HCT116 (cell line): ENCODE data around the gene BCL2L15. TPM values are rescaled to one million over a fixed set of nuclear protein-coding genes. Genes with fewer than 3 reads are reported as not detected.

ENCODE experiments used
- ATAC-seq: fragments of 200-7000 bp; cut with Tn5 transposase; 2 replicates; pipeline ENCODE4 v1.9.1; 2020; ENCODE audit warnings: mild to moderate bottlenecking, moderate library complexity
- BruUV-seq: library from RNA; stranded (reverse); fragments of 400-500 nt; replicated peaks from 2 replicates; lab custom pipeline; 2021; lab: Mats Ljungman, UMichigan
- CTCF ChIA-PET: fragments of 300-600 bp; sonication (Branson Sonifier 250); formaldehyde crosslinking; loops from one replicate; lab custom pipeline; 2021; ENCODE audit warnings: antibody characterized with exemption; lab: Charles Lee
- POLR2A ChIA-PET: fragments of 300-600, 350-600 bp; sonication (Branson Sonifier 250); formaldehyde crosslinking; loops from one replicate; lab custom pipeline; 2021; ENCODE audit warnings: antibody characterized with exemption; lab: Charles Lee
- RAD21 ChIA-PET, 2 experiments: fragments of 300-600 bp; sonication (Branson Sonifier 250); formaldehyde crosslinking; loops; one replicate each; lab custom pipeline; 2023; ENCODE audit warnings: low total read pairs in 2 of 2; ENCODE audit not compliant: uncharacterized antibody in 2 of 2, unreplicated experiment in 2 of 2, low non-redundant PET in 1 of 2; lab: Charles Lee
- DNase-seq: peaks from one replicate; pipeline ENCODE4 v3.0.0-alpha.2; 2010; ENCODE audit warnings: low read depth, low spot score
- H2AFZ ChIP-seq: fragments of 200-600 bp; shearing (Covaris generic), sonication (generic); 2 replicates; pipeline ENCODE4 v1.6.1; 2017; ENCODE audit warnings: low read depth, mixed run types, mixed read lengths, antibody characterized with exemption, low read length; ENCODE audit not compliant: poor library complexity, severe bottlenecking
- H3K27ac ChIP-seq: 2 replicates; pipeline ENCODE4 v1.5.1; 2012; ENCODE audit warnings: low read depth, low read length
- H3K27me3 ChIP-seq: fragments of 200-600 bp; sonication (generic); 2 replicates; pipeline ENCODE4 v1.6.1; 2016; ENCODE audit warnings: mixed run types, low read length, mixed read lengths; ENCODE audit not compliant: insufficient read depth
- H3K36me3 ChIP-seq, 2 experiments: fragments of 200-500 bp in 1 of 2; fragments of 200-600 bp in 1 of 2; sonication (Bioruptor generic) in 1 of 2; sonication (generic) in 1 of 2; 2 replicates each; pipeline versions ENCODE4 v1.5.1 to v1.6.1; 2014 to 2016; ENCODE audit warnings: low read length in 2 of 2, inconsistent platforms in 1 of 2, mixed read lengths in 1 of 2, mixed run types in 1 of 2; ENCODE audit not compliant: insufficient read depth in 2 of 2, control insufficient read depth in 1 of 2
- H3K4me1 ChIP-seq, 2 experiments: fragments of 200-600 bp in 1 of 2; sonication (generic) in 1 of 2; 2 replicates each; pipeline versions ENCODE4 v1.5.1 to v1.6.1; 2012 to 2017; ENCODE audit warnings: low read length in 2 of 2, inconsistent platforms in 1 of 2, mild to moderate bottlenecking in 1 of 2, mixed read lengths in 1 of 2, mixed run types in 1 of 2, moderate library complexity in 1 of 2; ENCODE audit not compliant: insufficient read depth in 2 of 2, control insufficient read depth in 1 of 2
- H3K4me2 ChIP-seq: fragments of 200-600 bp; sonication (generic); 2 replicates; pipeline ENCODE4 v1.6.1; 2017; ENCODE audit warnings: mixed run types, low read length, mixed read lengths
- H3K4me3 ChIP-seq, 2 experiments: fragments of 200-600 bp in 1 of 2; sonication (generic) in 1 of 2; replicated peaks in 1 of 2; 2 replicates each; pipeline ENCODE4 v1.5.1; 2011 to 2016; ENCODE audit warnings: low read length in 2 of 2, control low read depth in 1 of 2, low read depth in 1 of 2, mild to moderate bottlenecking in 1 of 2, mixed read lengths in 1 of 2, mixed run types in 1 of 2
- H3K79me2 ChIP-seq: fragments of 200-600 bp; sonication (generic); 2 replicates; pipeline ENCODE4 v1.6.1; 2017; ENCODE audit warnings: mild to moderate bottlenecking, mixed run types, low read length, moderate library complexity, mixed read lengths; ENCODE audit not compliant: insufficient read depth
- H3K9ac ChIP-seq: fragments of 200-600 bp; sonication (generic); 2 replicates; pipeline ENCODE4 v1.6.1; 2016; ENCODE audit warnings: low read length, mixed read lengths
- H3K9me2 ChIP-seq: fragments of 200-600 bp; sonication (generic), shearing (Covaris generic); 2 replicates; pipeline ENCODE4 v1.6.1; 2017; ENCODE audit warnings: mixed run types, mild to moderate bottlenecking, moderate library complexity; ENCODE audit not compliant: insufficient read depth
- H3K9me3 ChIP-seq, 2 experiments: fragments of 200-500 bp in 1 of 2; fragments of 200-600 bp in 1 of 2; sonication (Bioruptor generic) in 1 of 2; sonication (generic) in 1 of 2; 2 replicates each; pipeline ENCODE4 v1.6.1; 2014 to 2017; ENCODE audit warnings: low read length in 2 of 2, mixed read lengths in 2 of 2, inconsistent platforms in 1 of 2, low read depth in 1 of 2, mild to moderate bottlenecking in 1 of 2, mixed run types in 1 of 2, moderate library complexity in 1 of 2; ENCODE audit not compliant: control insufficient read depth in 1 of 2, insufficient read depth in 1 of 2
- H4K20me1 ChIP-seq: fragments of 200-600 bp; sonication (generic), shearing (Covaris generic); 2 replicates; pipeline ENCODE4 v1.6.1; 2017; ENCODE audit warnings: mixed run types, mild to moderate bottlenecking, moderate library complexity; ENCODE audit not compliant: insufficient read depth
- CBX3 ChIP-seq: IDR thresholded peaks from 2 replicates; pipeline ENCODE4 v1.6.1; 2012; ENCODE audit warnings: low read depth
- CEBPB ChIP-seq: IDR thresholded peaks from 2 replicates; pipeline ENCODE4 v1.6.1; 2012; ENCODE audit warnings: low read depth
- ELF1 ChIP-seq: IDR thresholded peaks from 2 replicates; pipeline ENCODE4 v1.6.1; 2012; ENCODE audit warnings: low read depth, borderline replicate concordance
- EZH2phosphoT487 ChIP-seq: fragments of 200-600 bp; IDR thresholded peaks from 2 replicates; pipeline ENCODE4 v1.6.1; 2018; ENCODE audit warnings: antibody characterized with exemption, borderline replicate concordance
- JUND ChIP-seq: IDR thresholded peaks from 2 replicates; pipeline ENCODE4 v1.6.1; 2012
- POLR2A ChIP-seq: IDR thresholded peaks from 2 replicates; pipeline ENCODE4 v1.7.0; 2011; ENCODE audit warnings: borderline replicate concordance; ENCODE audit not compliant: insufficient read depth, insufficient read length; ENCODE audit errors: extremely low read depth
- POLR2AphosphoS5 ChIP-seq: IDR thresholded peaks from 2 replicates; pipeline ENCODE4 v1.6.1; 2011; ENCODE audit warnings: mild to moderate bottlenecking, low read depth, low read length, moderate library complexity
- SP1 ChIP-seq: IDR thresholded peaks from 2 replicates; pipeline ENCODE4 v1.6.1; 2012; ENCODE audit warnings: low read depth
- SRF ChIP-seq: IDR thresholded peaks from 2 replicates; pipeline ENCODE4 v1.6.1; 2012; ENCODE audit warnings: low read depth
- YY1 ChIP-seq: IDR thresholded peaks from 2 replicates; pipeline ENCODE4 v1.6.1; 2011; ENCODE audit warnings: low read length, low read depth, moderate library complexity, mild to moderate bottlenecking; ENCODE audit not compliant: insufficient replicate concordance; ENCODE audit errors: extremely low read depth
- ZFX ChIP-seq: fragments of 450-650 bp; IDR thresholded peaks from 2 replicates; pipeline ENCODE4 v1.6.1; 2017
- intact Hi-C: fragments of 100-400 bp; cut with micrococcal nuclease; formaldehyde crosslinking; loops from 2 replicates; pipeline ENCODE4 v1.10.0; 2022
- total RNA-seq: library from RNA; stranded (reverse); gene quantifications from one replicate; pipeline ENCODE4 v1.2.1, GENCODE V29; 2021; ENCODE audit not compliant: unreplicated experiment
- TF ChIP-seq, protein P1 (sequence below): IDR thresholded peaks from 2 replicates; pipeline ENCODE4 v1.6.1; 2012
- TF ChIP-seq, protein P2 (sequence below), 3 experiments: fragments of 200-600 bp in 1 of 3; sonication (generic) in 1 of 3; IDR thresholded peaks in 2 of 3; conservative IDR thresholded peaks in 1 of 3; 2 replicates each; pipeline ENCODE4 v1.5.1; 2012 to 2017; ENCODE audit warnings: low read depth in 2 of 3, low read length in 2 of 3, antibody characterized with exemption in 1 of 3, borderline replicate concordance in 1 of 3, control low read depth in 1 of 3, mild to moderate bottlenecking in 1 of 3, mixed read lengths in 1 of 3, mixed run types in 1 of 3, moderate library complexity in 1 of 3; ENCODE audit not compliant: insufficient read depth in 1 of 3

The BCL2L15 gene
- total RNA-seq, 1 experiment from 2014 or later = 0.54 TPM

DNA sequence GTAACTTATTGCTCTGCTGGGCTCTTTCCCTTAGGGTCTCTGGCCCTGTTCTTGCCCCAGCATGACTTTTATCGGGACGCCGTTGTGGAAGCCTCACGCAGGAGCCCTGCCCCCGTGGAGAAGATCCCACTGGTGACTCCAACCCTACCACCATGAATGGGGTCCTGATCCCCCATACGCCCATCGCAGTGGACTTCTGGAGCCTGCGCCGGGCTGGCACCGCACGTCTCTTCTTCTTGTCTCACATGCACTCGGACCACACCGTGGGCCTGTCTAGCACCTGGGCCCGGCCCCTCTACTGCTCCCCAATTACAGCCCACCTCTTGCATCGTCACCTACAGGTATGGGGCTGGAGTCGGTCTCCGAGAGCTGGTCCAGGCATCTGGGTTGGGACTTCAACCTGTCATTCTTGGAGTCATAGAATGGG, 18.1 kb upstream of the BCL2L15 start:
- Histone ChIP-seq H3K4me1 (peaks cover 4 to 15% of the 10 kb centered on the region in 2 experiments; a peak in 3 of 4 replicates), H4K20me1 (no peaks in the 10 kb centered on the region), H3K36me3 (peaks cover 8 to 12% of the 10 kb centered on the region in 2 experiments; a peak in 2 of 4 replicates), H3K9ac (peak overlapping the region; percentile 90), H3K79me2 (peaks cover 26% of the 10 kb centered on the region), H3K27ac (peak overlapping the region; percentile 83), H3K9me2 (no peaks in the 10 kb centered on the region), H2AFZ (peak overlapping the region; percentile 49), H3K4me3 (peak overlapping the region; percentile 99), H3K9me3 (no peaks in the 10 kb centered on the region), H3K4me2 (peak overlapping the region; percentile 86), H3K27me3 (no peaks in the 10 kb centered on the region)
- POLR2A ChIA-PET = interaction anchor here (3.4 kb wide), 1 partner anchor 25 kb away, joined by 24 read pairs; the partner anchor contains the start of gene HIPK1
- ATAC-seq (peak; percentile 28), DNase-seq (no peak)
- BruUV-seq = TSS peak; percentile 70
- CTCF ChIA-PET = interaction anchor here (0.9 to 1.7 kb wide), 2 partner anchors 23 to 832 kb away, joined by 3 to 5 read pairs; partner anchors contain the start of gene HIPK1
- TF ChIP-seq JUND (peak; percentile 31; the same call in 1 of the 2 replicates), CBX3 (no peak), ZFX (peak; percentile 55; the same call in 1 of the 2 replicates), POLR2A (no peak)
- TF ChIP-seq, protein P1, sequence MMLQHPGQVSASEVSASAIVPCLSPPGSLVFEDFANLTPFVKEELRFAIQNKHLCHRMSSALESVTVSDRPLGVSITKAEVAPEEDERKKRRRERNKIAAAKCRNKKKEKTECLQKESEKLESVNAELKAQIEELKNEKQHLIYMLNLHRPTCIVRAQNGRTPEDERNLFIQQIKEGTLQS = no peak
- intact Hi-C loops = loop anchor here (1.0 to 10.0 kb wide), 3 partner anchors 24 to 771 kb away; partner anchors contain the start of genes HIPK1 and RSBN1
- RAD21 ChIA-PET = interaction anchor here in 1 of 2 experiments (1.4 kb wide), 1 partner anchor 24 kb away, joined by 3 read pairs; the partner anchor contains the start of gene HIPK1

DNA sequence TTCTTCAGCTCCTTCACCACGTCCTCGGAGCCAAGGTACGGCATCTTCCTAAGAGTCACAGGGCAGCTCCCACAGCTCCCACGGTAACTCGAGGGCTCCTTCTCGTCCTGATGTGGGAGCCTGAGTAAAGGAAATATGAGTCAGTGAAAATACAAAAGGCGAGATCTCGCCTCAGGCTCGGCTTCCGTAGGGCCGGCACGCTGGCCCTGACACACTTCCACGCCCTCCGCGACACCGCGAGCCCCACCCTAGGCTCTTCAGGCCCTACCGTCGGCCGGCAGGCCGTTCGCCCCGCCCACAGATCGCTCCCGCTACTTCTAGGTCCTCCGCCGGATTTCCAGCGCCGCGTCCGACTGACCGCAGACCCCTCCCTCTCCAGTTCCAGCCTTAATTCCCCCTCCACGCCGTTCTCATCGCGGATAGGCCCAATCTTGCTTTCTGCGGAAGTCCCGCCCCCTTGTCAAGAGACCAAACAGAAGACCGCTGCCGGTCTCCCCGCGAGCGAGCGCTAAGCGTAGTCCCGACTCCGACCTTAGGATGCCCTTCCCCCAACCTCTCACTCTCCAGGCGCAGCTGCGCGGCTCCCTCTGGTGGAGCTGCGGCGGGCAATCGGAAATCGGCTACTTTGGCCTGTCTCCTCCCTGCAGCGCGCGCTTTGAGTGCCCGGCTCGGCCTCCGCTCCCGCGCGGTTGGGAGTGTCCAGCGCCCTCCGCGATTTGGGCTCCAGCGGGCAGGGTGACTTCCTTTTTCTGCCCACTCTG, 17.5 kb upstream of the BCL2L15 start, which contains the start of the genes AP4B1 and DCLRE1B:
AP4B1 (minus strand) TSS at position 126 of the 761 bp plus-strand sequence; CDS start at position 44, 82 bp downstream.
DCLRE1B (plus strand) TSS at position 653 of the 761 bp plus-strand sequence. CDS start 261 bp downstream, outside the sequence.
- Histone ChIP-seq H3K4me3 (peak within 1 kb of the TSS; percentile 99), H3K4me1 (peaks cover 4 to 15% of the 10 kb centered on the region in 2 experiments; a peak in 3 of 4 replicates), H4K20me1 (no peaks in the 10 kb centered on the region), H3K27me3 (no peaks in the 10 kb centered on the region), H3K36me3 (peaks cover 6 to 8% of the 10 kb centered on the region in 2 experiments; a peak in 2 of 4 replicates), H3K79me2 (peaks cover 26% of the 10 kb centered on the region), H3K9ac (peak within 1 kb of the TSS; percentile 90), H2AFZ (peak within 1 kb of the TSS; percentile 49), H3K9me3 (no peaks in the 10 kb centered on the region), H3K27ac (peak within 1 kb of the TSS; percentile 83), H3K9me2 (no peaks in the 10 kb centered on the region), H3K4me2 (peak within 1 kb of the TSS; percentile 86)
- RAD21 ChIA-PET = interaction anchor here in 1 of 2 experiments (0.6 to 1.4 kb wide), 2 partner anchors 24 to 58 kb away, joined by 3 read pairs; partner anchors contain the start of gene HIPK1
- POLR2A ChIA-PET = interaction anchor here (0.7 to 3.4 kb wide), 2 partner anchors 20 to 25 kb away, joined by 4 to 24 read pairs; partner anchors contain the start of gene HIPK1
- intact Hi-C loops = loop anchor here (1.0 to 10.0 kb wide), 4 partner anchors 24 to 770 kb away; partner anchors contain the start of genes HIPK1 and RSBN1
- ATAC-seq (peak; percentile 92), DNase-seq (peak; percentile 99)
- no TSS peak for BruUV-seq
- CTCF ChIA-PET = interaction anchor here (0.6 to 1.7 kb wide), 2 partner anchors 24 to 915 kb away, joined by 5 to 6 read pairs; partner anchors contain the start of gene HIPK1
- no peak for TF ChIP-seq CEBPB
- TF ChIP-seq YY1 = peak; percentile 85
- TF ChIP-seq, protein P2, sequence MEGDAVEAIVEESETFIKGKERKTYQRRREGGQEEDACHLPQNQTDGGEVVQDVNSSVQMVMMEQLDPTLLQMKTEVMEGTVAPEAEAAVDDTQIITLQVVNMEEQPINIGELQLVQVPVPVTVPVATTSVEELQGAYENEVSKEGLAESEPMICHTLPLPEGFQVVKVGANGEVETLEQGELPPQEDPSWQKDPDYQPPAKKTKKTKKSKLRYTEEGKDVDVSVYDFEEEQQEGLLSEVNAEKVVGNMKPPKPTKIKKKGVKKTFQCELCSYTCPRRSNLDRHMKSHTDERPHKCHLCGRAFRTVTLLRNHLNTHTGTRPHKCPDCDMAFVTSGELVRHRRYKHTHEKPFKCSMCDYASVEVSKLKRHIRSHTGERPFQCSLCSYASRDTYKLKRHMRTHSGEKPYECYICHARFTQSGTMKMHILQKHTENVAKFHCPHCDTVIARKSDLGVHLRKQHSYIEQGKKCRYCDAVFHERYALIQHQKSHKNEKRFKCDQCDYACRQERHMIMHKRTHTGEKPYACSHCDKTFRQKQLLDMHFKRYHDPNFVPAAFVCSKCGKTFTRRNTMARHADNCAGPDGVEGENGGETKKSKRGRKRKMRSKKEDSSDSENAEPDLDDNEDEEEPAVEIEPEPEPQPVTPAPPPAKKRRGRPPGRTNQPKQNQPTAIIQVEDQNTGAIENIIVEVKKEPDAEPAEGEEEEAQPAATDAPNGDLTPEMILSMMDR (IDR thresholded peaks at IDR 0.05 in 2 of 3, conservative IDR thresholded peaks at IDR 0.05 in 1 of 3; ENCODE audit: borderline replicate concordance in 1 of 3, insufficient read depth in 1 of 3, low read depth in 2 of 3, low read length in 2 of 3) = peak; percentile 54 to 77 (median 54); a peak in 5 of 6 replicates
- peak; percentile 71 for TF ChIP-seq ELF1
- no peak for TF ChIP-seq EZH2phosphoT487
- peak; percentile 79 for TF ChIP-seq POLR2AphosphoS5
- TF ChIP-seq SRF = peak; percentile 95
- peak; percentile 92 for TF ChIP-seq SP1
